T-helper 9 cell (primary cell): ENCODE measurements around the gene ACTR1A.
"Not testable (repeated sequence)": the region's sequence is repeated elsewhere in the genome, so short reads cannot be mapped to it uniquely, and the experiment has no call there.

Experiments
- DNase-seq: peaks from one replicate; pipeline ENCODE4 v3.0.0-alpha.2; 2020

The ACTR1A gene

DNA sequence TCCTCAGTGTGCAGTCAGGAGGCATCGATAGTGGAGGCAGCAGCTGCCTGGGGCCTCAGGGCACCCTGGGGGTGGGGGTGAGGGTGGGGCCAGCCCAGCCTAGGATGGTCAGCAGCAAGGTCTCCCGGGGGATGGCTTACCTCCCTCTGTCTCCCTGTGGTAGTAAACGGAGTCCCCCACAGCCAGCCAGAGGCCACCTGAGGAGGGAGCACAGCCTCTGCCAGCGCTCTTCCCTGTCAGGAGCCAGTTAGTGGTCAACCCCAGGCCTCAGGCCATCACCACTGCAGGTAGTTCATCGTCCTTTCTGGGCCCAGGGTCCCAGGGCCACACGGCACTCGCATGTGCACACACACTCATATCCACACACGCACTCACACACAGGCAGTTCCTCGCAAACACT, 22.1 kb downstream of the ACTR1A start:
- no peak for DNase-seq

DNA sequence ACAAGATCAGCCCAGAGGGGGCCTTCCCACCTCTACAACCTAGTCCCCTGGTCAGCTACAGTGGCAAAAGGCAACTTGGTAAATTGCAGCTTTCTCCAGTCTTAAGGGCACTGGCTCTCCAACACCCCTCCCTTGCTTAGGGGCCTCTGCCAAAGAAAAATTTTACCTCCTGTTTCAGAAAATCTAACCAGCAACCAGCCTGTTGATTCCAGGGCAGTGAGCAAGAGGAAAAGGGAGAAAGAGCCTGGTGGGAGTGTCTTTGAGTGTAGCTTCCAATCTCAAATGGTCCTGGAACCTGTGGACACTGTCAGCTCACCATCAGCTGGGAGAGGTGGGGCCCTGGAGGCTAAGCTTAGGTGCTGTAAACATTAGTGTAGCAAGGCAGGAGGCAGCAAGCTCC, 22.9 kb downstream of the ACTR1A start:
- no peak for DNase-seq

DNA sequence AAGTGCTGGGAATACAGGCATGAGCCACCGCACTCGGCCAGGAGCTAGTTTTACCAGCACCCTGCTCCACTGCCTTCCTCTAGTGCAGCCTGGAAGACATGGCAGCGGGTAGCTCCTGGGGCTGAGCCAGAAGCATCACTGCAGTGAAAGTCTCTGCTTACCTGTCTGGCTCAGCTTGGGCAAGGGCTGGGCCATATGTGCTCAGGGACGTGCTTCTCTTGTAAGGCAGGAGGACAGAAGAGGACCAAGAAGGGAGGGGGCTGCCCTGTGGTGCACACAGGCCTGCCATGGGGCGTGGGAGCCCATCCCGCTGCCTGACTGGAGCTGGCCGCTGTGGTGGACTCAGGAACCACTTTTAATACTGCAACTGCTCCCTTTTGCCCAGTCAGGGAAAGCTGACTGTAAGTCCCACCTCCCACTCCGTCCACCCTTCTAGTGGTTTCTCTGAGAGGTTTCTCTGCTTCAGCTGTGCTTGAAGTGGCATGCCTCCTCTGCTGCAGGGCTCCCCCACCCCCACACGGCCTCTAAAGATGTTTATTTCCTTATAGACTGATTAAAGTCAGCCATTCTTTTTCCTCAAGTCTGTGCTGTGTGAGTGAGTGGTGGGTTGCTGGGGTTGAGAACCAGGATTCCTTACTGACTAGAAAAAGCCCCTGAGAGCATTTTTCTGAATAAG, 25.9 kb downstream of the ACTR1A start:
- no peak for DNase-seq

DNA sequence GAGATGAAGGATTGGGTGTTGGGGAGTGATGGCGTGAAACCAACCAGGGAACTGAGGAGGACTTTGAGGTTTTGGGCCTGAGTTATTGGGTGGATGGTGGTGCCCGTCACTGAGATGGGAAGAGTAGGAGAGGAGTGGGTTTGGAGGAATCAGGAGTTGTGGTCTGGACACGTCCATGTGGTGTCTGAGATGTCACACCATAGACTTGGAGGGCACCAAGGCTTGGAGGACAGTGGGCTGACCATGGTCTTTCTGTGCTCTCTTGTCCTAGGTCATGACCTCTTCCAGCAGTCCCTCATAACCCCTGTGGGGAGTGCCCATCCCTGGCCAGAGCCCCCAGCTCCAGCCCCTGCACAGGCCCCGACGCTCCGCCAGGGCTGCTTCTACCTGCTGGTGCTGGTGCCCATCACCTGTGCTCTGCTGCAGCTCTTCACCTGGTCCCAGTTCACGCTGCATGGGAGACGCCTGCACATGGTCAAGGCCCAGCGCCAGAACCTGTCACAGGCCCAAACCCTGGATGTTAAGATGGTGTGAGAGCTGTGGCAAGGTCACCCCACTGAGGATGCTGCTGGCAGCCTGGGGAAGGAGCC, 27.0 kb downstream of the ACTR1A start:
- no peak for DNase-seq

DNA sequence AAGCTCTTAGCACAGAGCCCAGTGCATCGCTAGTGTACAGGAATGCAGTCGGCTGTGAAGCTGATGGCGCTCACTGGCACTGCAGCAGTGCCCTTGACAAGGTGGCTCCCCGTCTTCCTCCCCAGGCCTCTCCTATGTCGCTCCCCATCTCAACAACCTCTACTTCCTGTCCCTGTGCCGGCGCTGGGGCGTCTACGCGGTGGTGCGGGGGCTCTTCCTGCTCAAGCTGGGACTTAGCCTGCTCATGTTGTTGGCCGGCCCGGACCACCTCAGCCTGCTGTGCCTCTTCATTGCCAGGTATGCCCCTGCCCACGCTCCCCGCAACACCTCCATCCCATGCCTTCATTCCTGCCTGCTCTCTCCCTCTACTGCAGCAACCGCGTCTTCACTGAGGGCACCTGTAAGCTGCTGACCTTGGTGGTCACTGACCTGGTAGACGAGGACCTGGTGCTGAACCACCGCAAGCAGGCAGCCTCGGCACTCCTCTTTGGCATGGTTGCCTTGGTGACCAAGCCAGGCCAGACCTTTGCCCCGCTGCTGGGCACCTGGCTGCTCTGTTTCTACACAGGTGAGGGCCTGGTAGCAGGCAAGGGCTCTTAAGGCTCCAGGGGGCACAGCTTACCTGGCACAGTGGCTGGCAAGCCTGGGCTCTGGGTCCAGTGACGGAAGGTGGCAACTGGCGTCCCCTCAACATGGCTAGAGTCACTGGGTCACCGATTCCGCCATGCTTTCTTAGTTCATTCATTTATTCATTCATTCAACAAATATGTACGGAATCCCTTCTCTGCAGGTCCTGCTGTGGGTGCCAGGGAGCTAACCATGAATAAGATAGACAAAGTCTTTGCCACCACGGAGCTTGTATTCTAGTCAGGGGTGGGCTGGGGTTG, 28.8 kb downstream of the ACTR1A start:
- no peak for DNase-seq

DNA sequence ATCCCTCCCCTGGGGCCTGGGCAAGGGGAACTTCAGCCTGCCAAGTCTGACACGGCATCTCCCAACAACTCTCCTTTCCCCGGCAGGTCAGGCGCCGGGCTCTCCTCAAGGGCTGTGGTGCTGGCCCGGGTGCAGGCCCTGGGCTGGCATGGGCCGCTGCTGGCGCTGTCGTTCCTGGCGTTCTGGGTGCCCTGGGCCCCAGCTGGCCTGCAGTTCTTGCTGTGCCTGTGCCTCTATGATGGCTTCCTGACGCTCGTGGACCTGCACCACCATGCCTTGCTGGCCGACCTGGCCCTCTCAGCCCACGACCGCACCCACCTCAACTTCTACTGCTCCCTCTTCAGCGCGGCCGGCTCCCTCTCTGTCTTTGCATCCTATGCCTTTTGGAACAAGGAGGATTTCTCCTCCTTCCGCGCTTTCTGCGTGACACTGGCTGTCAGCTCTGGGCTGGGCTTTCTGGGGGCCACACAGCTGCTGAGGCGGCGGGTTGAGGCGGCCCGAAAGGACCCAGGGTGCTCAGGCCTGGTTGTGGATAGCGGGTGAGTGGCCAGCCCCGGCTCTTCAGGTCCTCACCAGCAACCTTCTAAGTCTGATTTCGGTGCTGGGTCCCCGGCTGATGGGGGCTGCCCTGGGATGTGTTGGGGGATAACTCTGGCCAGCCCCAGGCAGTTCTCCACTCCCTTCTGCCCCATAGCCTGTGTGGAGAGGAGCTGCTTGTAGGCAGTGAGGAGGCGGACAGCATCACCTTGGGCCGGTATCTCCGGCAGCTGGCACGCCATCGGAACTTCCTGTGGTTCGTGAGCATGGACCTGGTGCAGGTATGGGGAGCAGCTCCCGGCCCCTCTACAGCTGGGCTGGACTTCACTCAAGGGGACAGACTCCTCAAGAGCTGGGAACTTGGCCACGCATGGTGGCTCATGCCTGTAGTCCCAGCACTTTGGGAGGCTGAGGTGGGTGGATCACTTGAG, 31.6 kb downstream of the ACTR1A start:
- DNase-seq = no peak

DNA sequence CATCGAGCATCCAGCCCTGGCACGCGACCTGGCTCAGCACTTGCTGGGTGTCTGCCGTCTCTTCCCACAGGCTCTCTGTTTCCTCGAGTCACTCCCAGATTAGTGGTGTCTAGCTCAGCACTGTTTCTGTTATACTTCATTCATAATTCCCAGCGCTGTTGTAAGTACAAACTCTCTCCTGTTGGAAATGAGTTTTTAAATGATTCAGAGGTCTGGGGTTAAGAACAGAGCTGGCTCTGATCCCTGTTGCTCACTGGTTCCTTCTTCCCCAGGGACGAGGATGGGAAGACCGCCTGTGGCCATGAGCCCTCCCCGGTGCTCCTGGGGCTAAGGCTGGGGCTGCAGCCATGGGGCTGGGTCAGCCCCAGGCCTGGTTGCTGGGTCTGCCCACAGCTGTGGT, 33.8 kb downstream of the ACTR1A start:
- DNase-seq = no peak

DNA sequence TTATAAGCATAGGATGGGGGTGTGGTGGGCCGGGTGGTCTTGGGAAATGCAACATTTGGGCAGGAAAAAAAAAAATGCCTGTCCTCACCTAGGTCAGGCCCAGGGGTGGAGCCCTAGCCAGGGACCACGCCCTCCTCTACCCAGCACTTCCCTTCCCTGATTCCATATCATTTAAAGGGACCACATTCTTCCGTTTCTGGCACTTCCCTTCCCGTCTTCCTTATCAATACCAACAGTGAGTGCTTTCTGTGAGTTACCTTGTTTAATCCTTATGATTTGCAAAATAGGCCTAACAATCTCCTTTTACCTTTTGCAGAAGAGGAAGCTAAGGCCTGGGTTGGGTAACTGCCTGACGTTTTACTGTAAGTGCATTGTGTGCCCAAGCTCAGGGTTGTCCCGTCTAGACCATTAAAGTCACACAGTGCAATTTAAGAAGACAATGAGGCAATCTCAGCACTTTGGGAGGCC, 34.5 kb downstream of the ACTR1A start:
- DNase-seq = no peak

DNA sequence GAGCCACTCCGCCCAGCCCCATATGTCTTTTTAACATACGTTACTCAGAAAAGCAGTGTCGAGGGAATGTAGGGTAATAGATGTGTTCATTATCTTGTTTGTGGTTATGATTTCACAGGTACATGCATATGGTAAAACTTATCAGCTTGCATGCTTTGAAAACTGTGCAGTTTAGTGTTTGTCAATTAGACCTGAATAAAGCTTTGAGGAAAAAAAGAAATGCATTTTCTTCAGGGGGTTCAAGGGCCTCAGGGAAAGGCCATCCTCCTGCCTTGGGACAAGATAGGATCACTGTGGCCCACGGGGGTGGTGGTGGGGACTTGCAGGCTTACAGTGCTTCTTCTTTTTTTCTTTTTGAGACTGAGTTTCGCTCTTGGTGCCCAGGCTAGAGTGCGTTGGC, 35.2 kb downstream of the ACTR1A start:
- no peak for DNase-seq

DNA sequence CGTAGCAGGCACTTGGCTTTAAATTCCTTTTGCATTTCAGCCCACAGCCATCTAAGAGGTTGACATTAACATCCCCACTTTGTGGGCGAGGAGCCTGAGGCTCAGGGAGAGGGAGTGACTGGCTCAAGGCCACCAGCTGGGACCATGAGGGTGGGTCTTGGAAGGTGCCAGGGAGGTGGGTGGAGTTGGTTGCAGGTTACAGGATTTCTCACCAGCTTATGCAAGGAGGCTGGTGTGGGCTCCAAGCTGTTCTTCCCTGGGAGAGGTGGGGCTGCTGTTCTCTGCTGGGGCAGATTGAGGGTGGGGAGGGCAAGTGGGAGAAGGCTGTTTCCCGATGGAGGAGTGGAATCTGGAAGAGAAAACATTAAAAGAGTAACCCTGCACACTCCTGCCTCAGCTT, 37.0 kb downstream of the ACTR1A start:
- DNase-seq = no peak

DNA sequence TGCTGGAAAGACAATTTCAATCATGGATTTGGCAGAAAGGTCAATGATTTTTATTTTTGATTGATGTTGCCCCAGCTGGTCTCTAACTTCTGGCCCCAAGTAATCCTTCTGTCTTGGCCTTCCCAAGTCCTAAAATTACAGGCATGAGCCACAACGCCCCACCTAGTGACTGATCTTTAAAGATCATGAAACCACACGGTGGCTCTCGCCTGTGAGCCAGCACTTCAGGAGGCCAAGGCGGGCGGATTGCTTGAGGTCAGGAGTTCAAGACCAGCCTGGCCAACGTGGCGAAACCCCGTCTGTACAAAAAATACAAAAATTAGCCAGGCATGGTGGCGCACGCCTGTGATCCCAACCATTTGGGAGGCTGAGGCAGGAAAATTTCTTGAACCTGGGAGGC, 38.5 kb downstream of the ACTR1A start:
- DNase-seq = no peak

DNA sequence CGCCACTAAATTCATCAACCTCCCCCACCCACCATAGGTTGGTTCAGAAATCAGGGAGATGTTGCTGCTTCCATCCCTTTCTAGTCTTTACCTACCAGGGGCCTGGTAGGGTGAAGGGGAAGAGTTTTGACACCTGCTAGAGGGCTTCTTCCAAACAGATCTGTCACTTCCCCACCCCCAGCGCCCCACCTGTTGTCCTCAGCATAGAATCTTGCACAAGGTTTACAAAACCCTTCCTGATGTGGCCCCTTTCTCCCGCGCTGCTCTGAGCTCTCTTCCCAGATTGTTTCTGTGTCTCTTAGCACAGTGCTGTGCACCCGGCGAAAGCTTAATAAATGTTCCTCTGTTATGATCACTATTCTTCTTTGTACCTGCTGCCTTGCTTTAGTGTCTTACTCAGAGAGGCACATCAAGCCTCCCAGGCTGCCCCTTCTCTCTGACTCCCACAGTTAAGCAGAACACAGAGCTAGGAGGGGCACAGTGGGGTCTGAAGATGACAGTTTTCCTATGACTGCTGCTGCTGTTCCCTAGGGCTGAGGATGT, 39.9 kb downstream of the ACTR1A start:
- no peak for DNase-seq

DNA sequence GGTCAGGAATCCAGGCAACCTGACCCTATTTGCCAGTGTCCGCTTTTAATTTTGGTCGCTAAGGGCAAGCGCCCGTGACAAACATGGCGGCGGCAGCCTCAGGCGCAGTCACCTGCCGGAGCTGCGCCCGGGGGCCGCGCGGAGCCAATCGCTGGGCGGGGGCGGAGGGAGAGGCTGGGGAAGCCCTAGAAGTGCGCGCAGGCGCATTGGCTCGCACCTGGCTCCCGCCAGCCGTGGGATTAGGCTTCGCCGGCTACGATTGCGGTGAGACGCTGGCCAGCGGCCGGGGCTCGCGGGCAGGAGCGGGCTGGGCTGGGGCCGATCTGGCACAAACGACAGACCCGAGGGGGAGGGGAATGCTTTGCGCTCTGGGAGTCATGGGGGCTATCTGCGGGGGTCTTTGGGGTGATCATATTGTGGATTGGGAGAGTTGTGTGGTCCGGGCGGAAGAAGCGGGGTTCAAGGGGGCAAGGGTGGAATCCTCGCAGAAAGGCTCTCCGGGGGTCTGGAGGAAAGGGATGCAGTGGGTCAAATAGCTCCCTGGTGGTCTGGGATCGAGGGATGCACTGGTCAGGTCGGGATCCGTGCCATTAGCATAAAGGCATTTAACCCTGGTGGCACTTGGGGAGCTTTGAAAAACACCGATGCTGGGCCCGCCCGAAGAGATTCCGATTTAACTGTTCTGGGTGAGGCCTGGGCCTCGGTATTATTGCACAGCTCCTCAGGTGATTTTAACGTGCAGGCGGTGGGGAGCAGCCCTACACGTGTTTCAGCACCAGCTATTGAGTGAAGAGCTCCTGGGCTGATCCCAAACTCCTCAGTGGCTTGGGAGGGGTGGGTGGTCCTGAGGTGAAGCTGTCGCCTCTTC, 41.1 kb downstream of the ACTR1A start:
- DNase-seq = peak; percentile 92

DNA sequence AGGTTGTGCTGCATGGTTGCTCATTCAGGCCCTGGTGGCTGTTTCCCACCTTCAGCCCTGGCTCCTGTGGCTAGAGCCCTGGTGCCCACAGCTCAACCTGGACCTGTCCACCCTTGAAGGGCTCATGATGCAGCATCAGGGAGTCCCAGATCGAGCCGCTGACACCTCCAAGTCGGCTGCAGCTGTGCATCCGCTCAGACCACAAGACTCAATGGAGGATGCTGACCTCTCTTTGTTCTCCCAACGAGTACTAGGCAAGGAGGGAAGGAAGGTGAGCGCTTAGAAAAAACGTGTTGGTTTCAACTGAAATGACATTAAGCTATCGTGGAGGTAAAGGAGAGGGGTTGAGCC, 41.7 kb downstream of the ACTR1A start:
- no peak for DNase-seq

DNA sequence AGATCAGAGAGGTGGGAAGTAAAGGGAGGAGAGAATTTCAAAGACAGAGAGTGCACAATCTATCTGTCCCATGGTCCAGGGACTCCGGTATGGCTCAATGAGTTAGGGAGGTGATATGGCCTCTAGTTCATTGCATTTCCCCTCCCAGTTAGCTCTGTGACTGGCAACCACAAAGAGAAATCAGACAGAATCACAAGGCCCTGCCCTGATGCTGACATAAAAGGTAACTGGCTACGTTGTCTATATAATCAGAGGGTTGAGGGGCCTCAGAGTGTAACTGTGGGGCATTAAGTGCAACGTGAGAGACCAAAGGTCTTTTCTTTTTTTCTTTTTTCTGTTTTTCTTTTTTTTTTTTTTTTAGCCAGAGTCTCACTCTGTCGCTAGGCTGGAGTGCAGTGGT, 43.9 kb downstream of the ACTR1A start:
- no peak for DNase-seq

DNA sequence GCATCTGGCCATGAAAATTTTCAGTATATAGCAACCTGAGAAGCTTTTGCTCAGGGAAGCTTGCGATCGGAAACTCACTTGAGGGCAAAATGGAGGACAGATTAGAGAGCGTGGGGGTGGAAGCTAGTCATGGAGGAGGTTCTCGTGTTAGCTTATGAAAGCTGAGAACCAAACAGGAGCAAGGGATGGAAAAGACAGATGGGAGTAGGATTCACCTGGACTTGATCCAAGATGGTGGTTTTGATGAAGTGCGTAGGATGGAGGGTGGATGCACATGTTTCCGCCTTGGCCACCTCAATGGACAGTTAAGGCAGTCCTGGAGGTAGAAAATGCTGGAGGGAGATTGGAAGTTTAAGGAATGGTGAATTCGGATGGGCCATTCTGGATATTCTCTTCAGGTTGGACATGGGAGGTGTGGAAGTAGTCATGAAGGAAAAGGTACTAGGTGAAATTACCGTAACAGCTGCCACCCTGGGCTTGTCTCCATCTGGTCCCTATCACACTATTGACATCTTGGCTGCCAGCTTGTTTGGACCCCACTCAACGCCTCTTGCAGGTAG, 44.8 kb downstream of the ACTR1A start:
- no peak for DNase-seq

DNA sequence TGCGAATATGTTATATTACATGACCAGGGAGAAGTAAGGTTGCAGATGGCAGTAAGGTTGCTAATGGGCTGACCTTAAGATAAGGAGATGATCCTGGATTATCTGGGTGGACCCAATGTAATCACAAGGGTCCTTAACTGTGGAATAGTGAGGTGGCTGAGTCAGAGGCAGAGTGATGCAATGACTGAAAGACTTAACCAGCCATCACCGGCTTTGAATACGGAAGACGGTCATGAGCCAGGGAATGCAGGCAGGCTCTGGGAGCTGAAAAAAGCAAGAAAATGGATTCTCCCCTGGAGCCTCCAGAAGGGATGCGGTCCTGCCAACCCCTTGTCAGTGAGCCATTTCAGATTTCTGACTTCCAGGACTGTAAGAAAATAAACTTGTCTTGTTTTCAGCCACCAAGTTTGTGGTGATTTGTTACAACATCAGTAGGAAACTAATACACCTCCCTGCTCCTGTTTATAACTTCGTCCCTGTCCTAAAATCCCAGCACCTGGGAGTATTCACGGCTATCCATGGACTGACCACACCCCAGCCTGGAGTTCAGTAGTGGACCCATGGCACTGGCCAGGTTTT, 46.5 kb downstream of the ACTR1A start:
- no peak for DNase-seq

DNA sequence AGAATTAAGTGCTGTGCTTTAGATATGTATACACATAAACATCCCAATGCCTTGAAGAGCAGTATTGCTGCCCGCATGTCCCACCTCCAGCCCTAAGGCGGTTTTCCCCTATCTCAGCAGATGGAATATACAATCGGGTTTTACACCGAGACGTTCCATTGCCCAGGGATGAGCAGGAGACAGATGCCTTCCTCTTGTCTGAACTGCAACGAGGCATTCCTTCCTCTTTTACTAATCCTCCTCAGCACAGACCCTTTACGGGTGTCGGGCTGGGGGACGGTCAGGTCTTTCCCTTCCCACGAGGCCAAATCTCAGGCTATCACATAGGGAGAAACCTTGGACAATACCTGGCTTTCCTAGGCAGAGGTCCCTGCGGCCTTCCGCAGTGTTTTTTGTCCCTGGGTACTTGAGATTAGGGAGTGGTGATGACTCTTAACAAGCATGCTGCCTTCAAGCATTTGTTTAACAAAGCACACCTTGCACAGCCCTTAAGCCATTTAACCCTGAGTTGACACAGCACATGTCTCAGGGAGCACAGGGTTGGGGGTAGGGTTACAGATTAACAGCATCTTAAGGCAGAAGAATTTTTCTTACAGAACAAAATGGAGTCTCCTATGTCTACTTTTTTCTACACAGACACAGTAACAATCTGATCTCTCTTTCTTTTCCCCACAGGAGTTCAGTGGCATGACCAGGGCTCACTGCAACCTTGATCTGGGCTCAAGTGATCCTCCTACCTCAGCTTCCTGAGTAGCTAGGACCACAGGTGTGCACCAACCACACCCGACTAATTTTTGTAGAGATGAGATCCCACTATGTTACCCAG, 47.6 kb downstream of the ACTR1A start:
- not testable (repeated sequence) for DNase-seq

DNA sequence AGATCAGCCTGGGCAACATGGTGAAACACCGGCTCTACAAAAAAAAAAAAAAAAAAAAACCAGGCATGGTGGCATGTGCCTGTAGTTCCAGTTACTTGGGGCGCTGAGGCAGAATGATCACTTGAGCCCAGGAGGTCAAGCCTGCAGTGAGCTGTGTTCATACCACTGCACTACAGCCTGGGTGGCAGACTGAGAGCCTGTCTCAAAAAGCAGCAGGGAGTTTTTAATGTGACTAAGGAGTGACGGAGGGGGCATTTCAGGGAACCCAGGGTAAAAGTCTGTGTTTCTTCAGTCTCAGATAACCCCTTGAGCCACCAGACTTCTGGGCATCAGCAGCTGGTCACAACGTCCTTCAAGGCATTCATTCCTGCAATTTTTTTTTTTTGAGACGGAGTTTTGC, 49.0 kb downstream of the ACTR1A start:
- no peak for DNase-seq
